Endodermal cell (in vitro differentiated cells): ENCODE data around the gene SRRM1. TPM values are rescaled to one million over a fixed set of nuclear protein-coding genes. Genes with fewer than 3 reads are reported as not detected.
A peak's percentile ranks its signal among the peaks of the same experiment; 100 is the strongest.

Source experiments
- DNase-seq: peaks from one replicate; pipeline ENCODE4 v3.0.0-alpha.2; 2017
- H3K27ac ChIP-seq: 2 replicates; pipeline ENCODE4 v1.5.1; 2013; ENCODE audit warnings: mild to moderate bottlenecking, low read depth, low read length, moderate library complexity
- H3K27me3 ChIP-seq: 2 replicates; pipeline ENCODE4 v1.6.1; 2013; ENCODE audit warnings: mild to moderate bottlenecking, low read length, moderate library complexity; ENCODE audit not compliant: insufficient read depth, control insufficient read depth, poor library complexity, severe bottlenecking
- H3K36me3 ChIP-seq: 2 replicates; pipeline ENCODE4 v1.7.0; 2013; ENCODE audit warnings: mild to moderate bottlenecking, low read length, moderate library complexity; ENCODE audit not compliant: control insufficient read depth, insufficient read depth
- H3K4me1 ChIP-seq: one replicate; pipeline ENCODE4 v1.7.0; 2013; ENCODE audit warnings: low read length; ENCODE audit not compliant: control insufficient read depth, insufficient read depth
- H3K4me3 ChIP-seq: 2 replicates; pipeline ENCODE4 v1.5.1; 2013; ENCODE audit warnings: mild to moderate bottlenecking, low read length, moderate library complexity
- H3K9ac ChIP-seq: 2 replicates; pipeline ENCODE4 v1.6.1; 2013; ENCODE audit warnings: mild to moderate bottlenecking, low read length, moderate library complexity; ENCODE audit not compliant: poor library complexity, severe bottlenecking; ENCODE audit errors: extremely low read depth
- H3K9me3 ChIP-seq: 2 replicates; pipeline ENCODE4 v1.6.1; 2013; ENCODE audit warnings: mild to moderate bottlenecking, low read length, moderate library complexity; ENCODE audit not compliant: control insufficient read depth
- H3K27ac Mint-ChIP-seq: 2 replicates; pipeline ENCODE4 v1.8.0; 2020; ENCODE audit warnings: mixed read lengths
- H3K27me3 Mint-ChIP-seq: 2 replicates; pipeline ENCODE4 v1.8.0; 2021; ENCODE audit warnings: mild to moderate bottlenecking, mixed read lengths; ENCODE audit not compliant: insufficient read depth
- H3K36me3 Mint-ChIP-seq: 2 replicates; pipeline ENCODE4 v1.8.0; 2020; ENCODE audit warnings: low read depth, mixed read lengths
- H3K4me1 Mint-ChIP-seq: 2 replicates; pipeline ENCODE4 v1.8.0; 2020; ENCODE audit warnings: mixed read lengths
- H3K4me3 Mint-ChIP-seq: 2 replicates; pipeline ENCODE4 v1.8.0; 2020; ENCODE audit warnings: mild to moderate bottlenecking, moderate library complexity, mixed read lengths
- H3K9me3 Mint-ChIP-seq: 2 replicates; pipeline ENCODE4 v1.8.0; 2020; ENCODE audit warnings: mild to moderate bottlenecking, mixed read lengths
- WGBS, 2 experiments: methylation state at CpG; one replicate each; pipeline versions ENCODE4 v1.1.5 to v1.1.7; 2013; ENCODE audit warnings: missing lambda C conversion rate in 2 of 2, mixed read lengths in 1 of 2; ENCODE audit not compliant: insufficient coverage in 1 of 2, insufficient read length in 1 of 2; 5-methylcytosine and 5-hydroxymethylcytosine counted together
- total RNA-seq, 2 donors: library from RNA; stranded (reverse); fragmentation: NEBNext Ultra II Directional in 1 of 2; extraction: Animal tissue kit (Norgen Biotek cat#: 25700) in 1 of 2; gene quantifications; 2 replicates in 1 of 2; 3 replicates in 1 of 2; pipeline ENCODE4 v1.2.1, GENCODE V29; 2021
- TF ChIP-seq, protein P1 (sequence below): fragments of 200-600 bp; sonication (generic); conservative IDR thresholded peaks from 2 replicates; pipeline ENCODE4 v1.5.0; 2021; ENCODE audit warnings: antibody characterized with exemption, mild to moderate bottlenecking

The SRRM1 gene
- total RNA-seq, 2 donors from 2014 or later: 233 to 293 TPM

DNA sequence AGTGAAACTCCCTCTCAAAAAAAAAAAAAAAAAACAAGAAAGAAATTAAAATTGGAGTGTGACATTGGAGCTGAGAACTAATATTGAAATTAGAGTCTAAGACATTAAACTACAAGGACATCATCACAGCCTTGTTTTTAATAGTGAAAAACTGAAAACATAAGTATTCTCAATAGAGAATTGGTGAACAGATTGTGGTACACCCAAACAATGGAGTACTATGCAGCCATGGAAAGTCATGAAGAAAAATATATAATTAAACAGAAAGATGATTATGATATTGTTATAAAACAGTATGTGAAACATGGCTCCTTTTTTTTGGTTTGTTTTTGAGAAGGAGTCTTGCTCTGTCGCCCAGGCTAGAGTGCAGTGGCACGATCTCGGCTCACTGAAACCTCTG lies 43.8 kb upstream of the SRRM1 start:
- Histone ChIP-seq H3K27me3 (no peaks in the 10 kb centered on the region), H3K9me3 (no peaks in the 10 kb centered on the region), H3K9ac (no peak overlapping the region), H3K4me1 (no peaks in the 10 kb centered on the region), H3K36me3 (no peaks in the 10 kb centered on the region), H3K4me3 (no peak overlapping the region), H3K27ac (no peak overlapping the region)
- Mint-ChIP-seq H3K9me3 (no peaks in the 10 kb centered on the region), H3K36me3 (no peaks in the 10 kb centered on the region), H3K4me3 (no peak overlapping the region), H3K4me1 (peaks cover 8% of the 10 kb centered on the region), H3K27ac (no peak overlapping the region), H3K27me3 (no peaks in the 10 kb centered on the region)
- TF ChIP-seq, protein P1, sequence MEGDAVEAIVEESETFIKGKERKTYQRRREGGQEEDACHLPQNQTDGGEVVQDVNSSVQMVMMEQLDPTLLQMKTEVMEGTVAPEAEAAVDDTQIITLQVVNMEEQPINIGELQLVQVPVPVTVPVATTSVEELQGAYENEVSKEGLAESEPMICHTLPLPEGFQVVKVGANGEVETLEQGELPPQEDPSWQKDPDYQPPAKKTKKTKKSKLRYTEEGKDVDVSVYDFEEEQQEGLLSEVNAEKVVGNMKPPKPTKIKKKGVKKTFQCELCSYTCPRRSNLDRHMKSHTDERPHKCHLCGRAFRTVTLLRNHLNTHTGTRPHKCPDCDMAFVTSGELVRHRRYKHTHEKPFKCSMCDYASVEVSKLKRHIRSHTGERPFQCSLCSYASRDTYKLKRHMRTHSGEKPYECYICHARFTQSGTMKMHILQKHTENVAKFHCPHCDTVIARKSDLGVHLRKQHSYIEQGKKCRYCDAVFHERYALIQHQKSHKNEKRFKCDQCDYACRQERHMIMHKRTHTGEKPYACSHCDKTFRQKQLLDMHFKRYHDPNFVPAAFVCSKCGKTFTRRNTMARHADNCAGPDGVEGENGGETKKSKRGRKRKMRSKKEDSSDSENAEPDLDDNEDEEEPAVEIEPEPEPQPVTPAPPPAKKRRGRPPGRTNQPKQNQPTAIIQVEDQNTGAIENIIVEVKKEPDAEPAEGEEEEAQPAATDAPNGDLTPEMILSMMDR: no peak
- no peak for DNase-seq
- WGBS, 2 experiments: 97% methylated on average over 3 of the region's 3 CpGs; no CpG with 5 or more reads in 1 of the 2 experiments

GRCh38 chr1:24600551-24600950 lies 42.6 kb upstream of the SRRM1 start:
- Histone ChIP-seq H3K27me3 (no peaks in the 10 kb centered on the region), H3K27ac (no peak overlapping the region), H3K4me3 (no peak overlapping the region), H3K36me3 (no peaks in the 10 kb centered on the region), H3K4me1 (peaks cover 2% of the 10 kb centered on the region), H3K9ac (no peak overlapping the region), H3K9me3 (no peaks in the 10 kb centered on the region)
- 81 to 86% methylated on average over 5 of the region's 5 CpGs for WGBS, 2 experiments
- H3K27me3 Mint-ChIP-seq: no peaks in the 10 kb centered on the region
- peaks cover 6% of the 10 kb centered on the region for H3K4me1 Mint-ChIP-seq
- H3K9me3 Mint-ChIP-seq: no peaks in the 10 kb centered on the region
- DNase-seq: peak; percentile 39
- no peak overlapping the region for H3K27ac Mint-ChIP-seq
- TF ChIP-seq, protein P1: no peak
- H3K4me3 Mint-ChIP-seq: no peak overlapping the region
- no peaks in the 10 kb centered on the region for H3K36me3 Mint-ChIP-seq

- Histone ChIP-seq H3K9ac (no peak overlapping the region), H3K27me3 (no peaks in the 10 kb centered on the region), H3K36me3 (no peaks in the 10 kb centered on the region), H3K27ac (no peak overlapping the region), H3K4me1 (peaks cover 8% of the 10 kb centered on the region), H3K4me3 (peak overlapping the region; percentile 12), H3K9me3 (no peaks in the 10 kb centered on the region)
- DNase-seq: peak; percentile 36
- no peak overlapping the region for H3K4me3 Mint-ChIP-seq
- H3K27me3 Mint-ChIP-seq: peaks cover 5% of the 10 kb centered on the region
- no peaks in the 10 kb centered on the region for H3K9me3 Mint-ChIP-seq
- H3K4me1 Mint-ChIP-seq: peaks cover 18% of the 10 kb centered on the region
- H3K36me3 Mint-ChIP-seq: no peaks in the 10 kb centered on the region
- 96% methylated on average over 7 to 19 of the region's 19 CpGs for WGBS, 2 experiments
- peak overlapping the region; percentile 19 for H3K27ac Mint-ChIP-seq
- TF ChIP-seq, protein P1: no peak
These were observed 37.4 kb upstream of the SRRM1 start for GRCh38 chr1:24605534-24606295.
